DOHH2 (cell line): ENCODE data around the gene MS4A15.

Source experiments
- H3F3A ChIP-seq: fragments of 200-600 bp; sonication (generic), shearing (Covaris generic); 2 replicates; pipeline ENCODE4 v1.6.0; 2016; ENCODE audit warnings: antibody characterized with exemption, mild to moderate bottlenecking; ENCODE audit not compliant: control insufficient read depth, insufficient read depth
- H3K27ac ChIP-seq: fragments of 200-600 bp; sonication (generic); 2 replicates; pipeline ENCODE4 v1.5.1; 2014; ENCODE audit warnings: low read depth, mild to moderate bottlenecking, low read length, moderate library complexity
- H3K27me3 ChIP-seq: fragments of 200-600 bp; sonication (generic); 2 replicates; pipeline ENCODE4 v1.6.1; 2014; ENCODE audit warnings: mild to moderate bottlenecking, low read length, mixed read lengths; ENCODE audit not compliant: control insufficient read depth
- H3K36me3 ChIP-seq: fragments of 200-600 bp; sonication (generic); 2 replicates; pipeline ENCODE4 v1.6.1; 2014; ENCODE audit warnings: mild to moderate bottlenecking, low read length, moderate library complexity, mixed read lengths; ENCODE audit not compliant: control insufficient read depth
- H3K4me1 ChIP-seq: fragments of 200-600 bp; sonication (generic); 2 replicates; pipeline ENCODE4 v1.6.1; 2014; ENCODE audit warnings: mild to moderate bottlenecking, low read length, mixed read lengths; ENCODE audit not compliant: control insufficient read depth
- H3K4me2 ChIP-seq: fragments of 200-600 bp; sonication (generic); 2 replicates; pipeline ENCODE4 v1.6.0; 2014; ENCODE audit warnings: mild to moderate bottlenecking, low read length, moderate library complexity
- H3K4me3 ChIP-seq: fragments of 200-600 bp; sonication (generic); 2 replicates; pipeline ENCODE4 v1.5.1; 2014; ENCODE audit warnings: mild to moderate bottlenecking, low read length, mixed read lengths
- H3K79me2 ChIP-seq: fragments of 200-600 bp; sonication (generic); 2 replicates; pipeline ENCODE4 v1.6.1; 2014; ENCODE audit warnings: mild to moderate bottlenecking, low read length, mixed read lengths; ENCODE audit not compliant: control insufficient read depth
- H3K9me2 ChIP-seq: fragments of 200-600 bp; sonication (generic); replicated peaks from 2 replicates; pipeline ENCODE4 v1.6.1; 2014; ENCODE audit warnings: mild to moderate bottlenecking, low read length, mixed read lengths; ENCODE audit not compliant: control insufficient read depth
- H3K9me3 ChIP-seq: fragments of 200-600 bp; sonication (generic); 2 replicates; pipeline ENCODE4 v1.6.1; 2014; ENCODE audit warnings: antibody characterized with exemption, low read length, mixed read lengths; ENCODE audit not compliant: control insufficient read depth, insufficient read depth
- H4K20me1 ChIP-seq: fragments of 200-600 bp; sonication (generic); 2 replicates; pipeline ENCODE4 v1.6.0; 2014; ENCODE audit warnings: low read depth, mild to moderate bottlenecking, antibody characterized with exemption, low read length, moderate library complexity; ENCODE audit not compliant: control insufficient read depth, insufficient read depth
- EZH2phosphoT487 ChIP-seq: fragments of 200-600 bp; sonication (generic); IDR thresholded peaks from 2 replicates; pipeline ENCODE4 v1.6.1; 2017; ENCODE audit warnings: borderline replicate concordance, mild to moderate bottlenecking, antibody characterized with exemption, low read length, moderate library complexity, mixed read lengths
- TF ChIP-seq, protein P1 (sequence below): fragments of 200-600 bp; sonication (generic); IDR thresholded peaks from one replicate; pipeline ENCODE4 v1.5.1; 2014; ENCODE audit warnings: antibody characterized with exemption, mild to moderate bottlenecking, low read depth, low read length; ENCODE audit not compliant: poor library complexity, severe bottlenecking

Gene MS4A15

DNA sequence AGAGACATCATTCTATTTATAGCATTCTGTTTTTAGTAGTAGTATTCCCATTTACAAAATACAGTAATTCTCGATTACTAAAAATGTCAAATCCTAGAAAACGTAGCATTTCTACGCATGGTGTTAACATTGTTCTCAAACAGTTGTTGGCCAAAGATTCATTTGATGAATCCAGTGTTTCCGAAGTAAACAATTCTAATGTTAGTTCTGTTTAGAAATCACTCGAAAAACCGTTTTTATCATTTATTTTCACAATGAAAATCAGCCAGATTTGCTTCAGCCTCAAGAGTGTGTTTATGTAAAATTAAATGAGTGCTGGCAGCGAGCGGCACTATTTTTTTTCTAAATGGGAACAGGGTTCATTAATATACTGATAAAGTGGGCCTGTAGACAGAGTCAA, 25.1 kb upstream of the MS4A15 start:
- no peaks in the 10 kb centered on the region for H3F3A ChIP-seq
- H3K79me2 ChIP-seq: no peaks in the 10 kb centered on the region
- no peaks in the 10 kb centered on the region for H3K36me3 ChIP-seq
- H3K4me3 ChIP-seq: no peak overlapping the region
- no peak overlapping the region for H3K4me2 ChIP-seq
- H3K9me3 ChIP-seq: no peaks in the 10 kb centered on the region
- TF ChIP-seq EZH2phosphoT487: no peak
- TF ChIP-seq, protein P1, sequence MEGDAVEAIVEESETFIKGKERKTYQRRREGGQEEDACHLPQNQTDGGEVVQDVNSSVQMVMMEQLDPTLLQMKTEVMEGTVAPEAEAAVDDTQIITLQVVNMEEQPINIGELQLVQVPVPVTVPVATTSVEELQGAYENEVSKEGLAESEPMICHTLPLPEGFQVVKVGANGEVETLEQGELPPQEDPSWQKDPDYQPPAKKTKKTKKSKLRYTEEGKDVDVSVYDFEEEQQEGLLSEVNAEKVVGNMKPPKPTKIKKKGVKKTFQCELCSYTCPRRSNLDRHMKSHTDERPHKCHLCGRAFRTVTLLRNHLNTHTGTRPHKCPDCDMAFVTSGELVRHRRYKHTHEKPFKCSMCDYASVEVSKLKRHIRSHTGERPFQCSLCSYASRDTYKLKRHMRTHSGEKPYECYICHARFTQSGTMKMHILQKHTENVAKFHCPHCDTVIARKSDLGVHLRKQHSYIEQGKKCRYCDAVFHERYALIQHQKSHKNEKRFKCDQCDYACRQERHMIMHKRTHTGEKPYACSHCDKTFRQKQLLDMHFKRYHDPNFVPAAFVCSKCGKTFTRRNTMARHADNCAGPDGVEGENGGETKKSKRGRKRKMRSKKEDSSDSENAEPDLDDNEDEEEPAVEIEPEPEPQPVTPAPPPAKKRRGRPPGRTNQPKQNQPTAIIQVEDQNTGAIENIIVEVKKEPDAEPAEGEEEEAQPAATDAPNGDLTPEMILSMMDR: no peak
- H3K27me3 ChIP-seq: peaks cover 8% of the 10 kb centered on the region; the same call in 1 of the 2 replicates
- H4K20me1 ChIP-seq: no peaks in the 10 kb centered on the region
- no peak overlapping the region for H3K27ac ChIP-seq
- no peaks in the 10 kb centered on the region for H3K4me1 ChIP-seq
- H3K9me2 ChIP-seq: no peaks in the 10 kb centered on the region

DNA sequence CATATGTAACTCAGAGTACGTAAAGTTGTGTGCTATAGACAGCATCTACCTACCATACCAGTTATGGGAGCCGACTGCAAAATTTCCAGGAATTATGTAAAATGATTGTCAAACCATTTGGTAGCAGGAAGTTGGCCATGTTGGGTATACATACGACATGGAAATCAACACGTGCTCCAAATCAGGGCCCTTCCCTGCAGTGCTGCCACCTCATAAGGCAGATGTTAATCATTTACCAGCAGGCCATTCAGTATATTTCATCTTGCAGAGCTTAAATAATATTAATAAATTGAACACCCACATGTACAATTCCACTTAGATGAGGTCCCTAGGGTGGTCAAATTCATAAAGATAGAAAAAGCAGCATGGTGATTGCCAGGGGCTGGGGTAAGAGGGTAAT, 22.4 kb upstream of the MS4A15 start:
- no peaks in the 10 kb centered on the region for H3K36me3 ChIP-seq
- no peak for TF ChIP-seq EZH2phosphoT487
- TF ChIP-seq, protein P1: no peak
- no peak overlapping the region for H3K4me2 ChIP-seq
- H3K9me2 ChIP-seq: no peaks in the 10 kb centered on the region
- H3K79me2 ChIP-seq: no peaks in the 10 kb centered on the region
- H3K9me3 ChIP-seq: no peaks in the 10 kb centered on the region
- H3K27ac ChIP-seq: no peak overlapping the region
- H3K4me3 ChIP-seq: no peak overlapping the region
- H3K4me1 ChIP-seq: no peaks in the 10 kb centered on the region
- no peaks in the 10 kb centered on the region for H4K20me1 ChIP-seq
- 0 out of 2 replicates have a peak, but pooled peaks cover 5% of the 10 kb centered on the region for H3K27me3 ChIP-seq
- H3F3A ChIP-seq: no peaks in the 10 kb centered on the region

DNA sequence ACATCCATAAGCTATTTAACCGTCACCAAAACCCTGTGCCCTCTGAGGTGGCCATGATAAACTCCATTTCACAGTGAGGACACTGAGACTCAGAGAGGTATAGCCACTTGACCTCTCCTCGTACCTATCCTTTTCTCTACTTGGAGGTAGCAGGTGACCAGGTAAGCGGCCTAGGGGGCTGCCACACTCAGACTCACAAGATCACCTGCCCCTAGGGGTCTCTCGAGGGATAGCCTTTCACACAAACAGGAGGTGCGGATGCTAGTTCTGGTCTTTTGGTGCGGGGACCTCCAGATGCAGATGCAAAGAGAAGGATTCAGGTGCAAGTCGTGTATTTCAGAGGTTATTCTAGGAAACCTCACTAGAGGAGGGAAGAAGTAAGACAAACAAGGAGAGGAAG, 17.6 kb upstream of the MS4A15 start:
- H3K4me1 ChIP-seq: no peaks in the 10 kb centered on the region
- TF ChIP-seq, protein P1: no peak
- TF ChIP-seq EZH2phosphoT487: no peak
- H3K36me3 ChIP-seq: no peaks in the 10 kb centered on the region
- no peak overlapping the region for H3K27ac ChIP-seq
- no peaks in the 10 kb centered on the region for H3K9me3 ChIP-seq
- H3K79me2 ChIP-seq: no peaks in the 10 kb centered on the region
- H3F3A ChIP-seq: no peaks in the 10 kb centered on the region
- H4K20me1 ChIP-seq: no peaks in the 10 kb centered on the region
- H3K4me2 ChIP-seq: no peak overlapping the region
- no peaks in the 10 kb centered on the region for H3K9me2 ChIP-seq
- H3K4me3 ChIP-seq: no peak overlapping the region
- H3K27me3 ChIP-seq: 0 out of 2 replicates have a peak, but pooled peaks cover 3% of the 10 kb centered on the region

DNA sequence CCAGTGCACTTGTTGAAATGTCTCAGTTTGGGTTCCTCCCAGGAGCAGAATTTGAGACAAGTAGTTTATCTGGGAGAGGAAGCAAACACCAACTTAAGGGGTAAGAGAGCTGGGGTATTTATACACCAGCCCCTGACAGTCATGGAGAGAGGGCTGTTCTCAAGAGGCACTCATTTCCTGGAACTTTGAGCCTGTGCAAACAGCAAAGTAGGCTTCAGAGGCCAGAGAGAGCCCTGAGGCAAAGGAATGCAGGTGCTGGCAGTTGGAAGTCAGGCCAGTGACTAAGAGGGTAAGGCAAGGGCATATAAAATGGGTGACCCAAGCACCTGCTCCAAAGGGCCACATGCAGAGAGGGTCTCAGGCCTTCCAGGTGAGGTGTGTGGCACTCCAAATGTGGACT, 16.1 kb upstream of the MS4A15 start:
- Histone ChIP-seq H3K36me3 (no peaks in the 10 kb centered on the region), H3F3A (no peaks in the 10 kb centered on the region), H3K4me2 (no peak overlapping the region), H3K9me2 (no peaks in the 10 kb centered on the region), H4K20me1 (no peaks in the 10 kb centered on the region), H3K27me3 (0 out of 2 replicates have a peak, but pooled peaks cover 3% of the 10 kb centered on the region), H3K4me1 (no peaks in the 10 kb centered on the region), H3K9me3 (no peaks in the 10 kb centered on the region), H3K79me2 (no peaks in the 10 kb centered on the region), H3K27ac (no peak overlapping the region), H3K4me3 (no peak overlapping the region)
- TF ChIP-seq, protein P1: no peak
- TF ChIP-seq EZH2phosphoT487: no peak
